GM12874 (cell line): Measurements from ENCODE around the gene CFAP65.

ENCODE experiments used
- CTCF ChIP-seq: IDR thresholded peaks from 2 replicates; pipeline ENCODE4 v1.5.1; 2011; ENCODE audit warnings: low read depth, mild to moderate bottlenecking, control low read depth, low read length, moderate library complexity; ENCODE audit not compliant: insufficient read depth

The CFAP65 gene

GRCh38 chr2:219059725-219060682, 18.7 kb upstream of the CFAP65 start:
- TF ChIP-seq CTCF: no peak

GRCh38 chr2:219059375-219059724, 18.0 kb upstream of the CFAP65 start:
- TF ChIP-seq CTCF: no peak

GRCh38 chr2:219058541-219059374, 17.4 kb upstream of the CFAP65 start:
- TF ChIP-seq CTCF: no peak

GRCh38 chr2:219057709-219058540, 16.6 kb upstream of the CFAP65 start:
- peak; percentile 97 for TF ChIP-seq CTCF

GRCh38 chr2:219056896-219057708, 15.8 kb upstream of the CFAP65 start:
- TF ChIP-seq CTCF: no peak

GRCh38 chr2:219056176-219056895, 15.0 kb upstream of the CFAP65 start:
- no peak for TF ChIP-seq CTCF
